ENCODE data around the gene CEP112. TPM values are rescaled to one million over a fixed set of nuclear protein-coding genes. Genes with fewer than 3 reads are reported as not detected.

Gene CEP112
- total RNA-seq, 1 donor from 2014 or later: 26.3 TPM

GRCh38 chr17:65959630-65960029, 232.3 kb downstream of the CEP112 start:
- no peak for DNase-seq (ENCODE audit: low spot score)
- no peak overlapping the region for H3K27ac Mint-ChIP-seq (ENCODE audit: unreplicated experiment)
- no peaks in the 10 kb centered on the region for H3K27me3 Mint-ChIP-seq (ENCODE audit: unreplicated experiment)
- H3K36me3 Mint-ChIP-seq (ENCODE audit: low read depth, unreplicated experiment): peaks cover 24% of the 10 kb centered on the region
- peaks cover 4% of the 10 kb centered on the region for H3K9me3 Mint-ChIP-seq (ENCODE audit: unreplicated experiment)
- TF ChIP-seq, protein P1, sequence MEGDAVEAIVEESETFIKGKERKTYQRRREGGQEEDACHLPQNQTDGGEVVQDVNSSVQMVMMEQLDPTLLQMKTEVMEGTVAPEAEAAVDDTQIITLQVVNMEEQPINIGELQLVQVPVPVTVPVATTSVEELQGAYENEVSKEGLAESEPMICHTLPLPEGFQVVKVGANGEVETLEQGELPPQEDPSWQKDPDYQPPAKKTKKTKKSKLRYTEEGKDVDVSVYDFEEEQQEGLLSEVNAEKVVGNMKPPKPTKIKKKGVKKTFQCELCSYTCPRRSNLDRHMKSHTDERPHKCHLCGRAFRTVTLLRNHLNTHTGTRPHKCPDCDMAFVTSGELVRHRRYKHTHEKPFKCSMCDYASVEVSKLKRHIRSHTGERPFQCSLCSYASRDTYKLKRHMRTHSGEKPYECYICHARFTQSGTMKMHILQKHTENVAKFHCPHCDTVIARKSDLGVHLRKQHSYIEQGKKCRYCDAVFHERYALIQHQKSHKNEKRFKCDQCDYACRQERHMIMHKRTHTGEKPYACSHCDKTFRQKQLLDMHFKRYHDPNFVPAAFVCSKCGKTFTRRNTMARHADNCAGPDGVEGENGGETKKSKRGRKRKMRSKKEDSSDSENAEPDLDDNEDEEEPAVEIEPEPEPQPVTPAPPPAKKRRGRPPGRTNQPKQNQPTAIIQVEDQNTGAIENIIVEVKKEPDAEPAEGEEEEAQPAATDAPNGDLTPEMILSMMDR (IDR thresholded peaks at IDR 0.05; ENCODE audit: unreplicated experiment): no peak
- H3K4me1 Mint-ChIP-seq (ENCODE audit: unreplicated experiment): no peaks in the 10 kb centered on the region
- H3K4me3 Mint-ChIP-seq (ENCODE audit: unreplicated experiment): no peak overlapping the region

GRCh38 chr17:65956814-65957213, 235.1 kb downstream of the CEP112 start:
- H3K36me3 Mint-ChIP-seq (ENCODE audit: low read depth, unreplicated experiment): peaks cover 17% of the 10 kb centered on the region
- H3K9me3 Mint-ChIP-seq (ENCODE audit: unreplicated experiment): no peaks in the 10 kb centered on the region
- no peak for DNase-seq (ENCODE audit: low spot score)
- H3K4me3 Mint-ChIP-seq (ENCODE audit: unreplicated experiment): no peak overlapping the region
- H3K4me1 Mint-ChIP-seq (ENCODE audit: unreplicated experiment): no peaks in the 10 kb centered on the region
- no peak overlapping the region for H3K27ac Mint-ChIP-seq (ENCODE audit: unreplicated experiment)
- H3K27me3 Mint-ChIP-seq (ENCODE audit: unreplicated experiment): no peaks in the 10 kb centered on the region
- TF ChIP-seq, protein P1 (IDR thresholded peaks at IDR 0.05; ENCODE audit: unreplicated experiment): no peak

GRCh38 chr17:65954148-65954449, 237.8 kb downstream of the CEP112 start:
- Mint-ChIP-seq H3K4me3 (ENCODE audit: unreplicated experiment) (no peak overlapping the region), H3K27ac (ENCODE audit: unreplicated experiment) (no peak overlapping the region), H3K9me3 (ENCODE audit: unreplicated experiment) (no peaks in the 10 kb centered on the region), H3K36me3 (ENCODE audit: low read depth, unreplicated experiment) (peaks cover 10% of the 10 kb centered on the region), H3K27me3 (ENCODE audit: unreplicated experiment) (no peaks in the 10 kb centered on the region), H3K4me1 (ENCODE audit: unreplicated experiment) (no peaks in the 10 kb centered on the region)
- DNase-seq (ENCODE audit: low spot score): no peak
- TF ChIP-seq, protein P1 (IDR thresholded peaks at IDR 0.05; ENCODE audit: unreplicated experiment): no peak

DNA sequence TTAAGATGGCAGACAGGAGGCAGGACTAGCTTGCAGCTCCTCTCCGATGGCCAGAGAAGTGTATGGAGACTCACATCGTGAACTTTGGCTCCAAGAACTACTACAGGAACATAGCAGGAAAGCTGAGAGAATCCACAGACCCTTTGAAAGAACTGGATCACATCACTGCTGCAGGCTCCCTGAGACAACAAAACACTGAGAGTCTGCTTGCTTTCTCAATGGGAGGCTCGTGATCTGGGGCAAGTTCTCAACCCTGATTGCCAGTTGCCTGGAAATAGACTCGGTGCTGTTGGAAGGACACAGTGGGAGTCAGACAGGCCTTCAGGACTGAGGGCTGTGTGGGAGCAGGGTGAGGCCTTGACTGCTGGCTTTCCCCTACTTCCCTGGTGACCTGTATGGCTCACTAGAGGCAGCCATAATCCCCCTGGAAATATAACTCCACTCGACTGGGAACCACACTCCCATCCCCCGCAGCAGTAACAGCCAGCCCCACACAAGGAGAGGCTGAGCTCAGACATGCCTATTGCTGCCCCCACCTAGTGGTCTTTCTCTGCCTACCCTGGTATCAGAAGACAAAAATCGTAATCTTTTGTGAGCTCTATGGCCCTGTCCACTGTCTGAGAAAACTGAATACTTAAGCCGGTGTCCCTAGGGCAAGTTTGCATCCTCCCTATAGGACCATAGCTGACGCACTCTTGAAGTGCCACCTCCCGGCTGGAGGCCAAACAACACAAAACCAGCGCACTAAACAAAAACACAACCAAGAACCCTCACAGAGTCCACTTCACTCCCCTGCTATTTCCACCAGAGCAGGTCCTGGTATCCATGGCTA, 238.4 kb downstream of the CEP112 start:
- TF ChIP-seq, protein P1 (IDR thresholded peaks at IDR 0.05; ENCODE audit: unreplicated experiment): no peak
- Mint-ChIP-seq H3K27ac (ENCODE audit: unreplicated experiment) (no peak overlapping the region), H3K36me3 (ENCODE audit: low read depth, unreplicated experiment) (peaks cover 10% of the 10 kb centered on the region), H3K9me3 (ENCODE audit: unreplicated experiment) (no peaks in the 10 kb centered on the region), H3K27me3 (ENCODE audit: unreplicated experiment) (no peaks in the 10 kb centered on the region), H3K4me1 (ENCODE audit: unreplicated experiment) (no peaks in the 10 kb centered on the region), H3K4me3 (ENCODE audit: unreplicated experiment) (no peak overlapping the region)
- no peak for DNase-seq (ENCODE audit: low spot score)

DNA sequence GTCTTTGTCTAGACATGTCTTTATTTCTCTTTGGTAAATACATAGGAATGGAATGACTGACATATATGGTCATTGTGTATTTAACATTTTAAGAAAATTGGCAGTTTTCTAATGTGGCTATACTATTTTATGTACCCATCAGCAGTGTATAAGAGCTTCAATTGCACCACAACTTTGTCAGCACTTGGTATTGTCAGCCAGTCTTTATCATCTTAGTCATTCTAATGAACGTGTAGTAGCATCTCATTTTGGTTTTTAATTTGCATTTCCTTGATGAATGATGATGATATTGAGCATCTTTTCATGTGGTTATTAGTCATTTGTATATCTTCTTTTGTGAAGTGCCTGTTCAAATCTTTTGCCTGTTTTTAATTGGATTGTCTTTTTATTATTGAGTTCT, 239.3 kb downstream of the CEP112 start:
- Mint-ChIP-seq H3K27ac (ENCODE audit: unreplicated experiment) (no peak overlapping the region), H3K27me3 (ENCODE audit: unreplicated experiment) (no peaks in the 10 kb centered on the region), H3K4me1 (ENCODE audit: unreplicated experiment) (no peaks in the 10 kb centered on the region), H3K4me3 (ENCODE audit: unreplicated experiment) (no peak overlapping the region), H3K36me3 (ENCODE audit: low read depth, unreplicated experiment) (peaks cover 10% of the 10 kb centered on the region), H3K9me3 (ENCODE audit: unreplicated experiment) (no peaks in the 10 kb centered on the region)
- TF ChIP-seq, protein P1 (IDR thresholded peaks at IDR 0.05; ENCODE audit: unreplicated experiment): no peak
- DNase-seq (ENCODE audit: low spot score): no peak
